ENCODE measurements around the gene ODAD3.

The ODAD3 gene

DNA sequence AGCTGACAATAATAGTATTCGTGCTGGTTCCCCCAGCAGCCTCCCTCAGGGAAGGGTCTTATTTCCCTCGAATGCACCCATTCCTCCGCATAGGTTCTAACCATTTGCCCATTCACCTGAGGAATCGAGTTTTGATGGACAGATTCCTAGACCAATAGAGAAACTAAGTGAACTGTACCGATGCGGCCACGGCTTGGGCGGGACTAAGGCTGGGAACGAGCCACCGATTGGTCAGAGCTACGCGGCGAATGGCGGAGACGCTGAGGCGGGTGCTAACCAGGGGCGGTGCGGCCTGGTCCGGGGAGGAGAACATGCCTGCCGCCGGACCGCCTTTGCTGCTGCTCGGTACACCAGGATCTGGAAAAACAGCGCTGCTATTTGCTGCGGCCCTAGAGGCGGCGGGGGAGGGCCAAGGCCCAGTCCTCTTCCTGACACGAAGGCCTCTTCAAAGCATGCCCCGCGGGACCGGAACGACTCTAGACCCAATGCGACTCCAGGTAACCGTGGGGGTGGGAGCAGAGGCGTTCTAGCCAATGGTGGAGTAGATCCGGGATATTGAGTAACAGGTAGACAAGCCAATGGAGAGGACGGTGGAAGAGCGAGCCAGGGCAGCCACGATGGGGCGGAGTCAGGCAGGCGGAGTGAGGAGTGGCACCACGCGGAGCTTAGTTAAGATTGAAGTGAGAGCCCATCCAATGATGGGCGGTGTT, 60.3 kb downstream of the ODAD3 start, which contains the start of gene SWSAP1:
TSS of gene SWSAP1 (plus strand) at position 234 of the 710 bp plus-strand sequence. CDS start at position 249, 15 bp downstream.
- TF ChIP-seq, protein P1, sequence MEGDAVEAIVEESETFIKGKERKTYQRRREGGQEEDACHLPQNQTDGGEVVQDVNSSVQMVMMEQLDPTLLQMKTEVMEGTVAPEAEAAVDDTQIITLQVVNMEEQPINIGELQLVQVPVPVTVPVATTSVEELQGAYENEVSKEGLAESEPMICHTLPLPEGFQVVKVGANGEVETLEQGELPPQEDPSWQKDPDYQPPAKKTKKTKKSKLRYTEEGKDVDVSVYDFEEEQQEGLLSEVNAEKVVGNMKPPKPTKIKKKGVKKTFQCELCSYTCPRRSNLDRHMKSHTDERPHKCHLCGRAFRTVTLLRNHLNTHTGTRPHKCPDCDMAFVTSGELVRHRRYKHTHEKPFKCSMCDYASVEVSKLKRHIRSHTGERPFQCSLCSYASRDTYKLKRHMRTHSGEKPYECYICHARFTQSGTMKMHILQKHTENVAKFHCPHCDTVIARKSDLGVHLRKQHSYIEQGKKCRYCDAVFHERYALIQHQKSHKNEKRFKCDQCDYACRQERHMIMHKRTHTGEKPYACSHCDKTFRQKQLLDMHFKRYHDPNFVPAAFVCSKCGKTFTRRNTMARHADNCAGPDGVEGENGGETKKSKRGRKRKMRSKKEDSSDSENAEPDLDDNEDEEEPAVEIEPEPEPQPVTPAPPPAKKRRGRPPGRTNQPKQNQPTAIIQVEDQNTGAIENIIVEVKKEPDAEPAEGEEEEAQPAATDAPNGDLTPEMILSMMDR (IDR thresholded peaks at IDR 0.05; ENCODE audit: extremely low read depth, insufficient read depth, missing control alignments), result no peak
- in situ Hi-C loops (cut with MboI; ENCODE audit: low pct_unique_long_range_greater_than_20kb, low sequenced_read_pairs, unreplicated experiment), result no loop called here
- peak; percentile 97 for DNase-seq (ENCODE audit: low spot score)

DNA sequence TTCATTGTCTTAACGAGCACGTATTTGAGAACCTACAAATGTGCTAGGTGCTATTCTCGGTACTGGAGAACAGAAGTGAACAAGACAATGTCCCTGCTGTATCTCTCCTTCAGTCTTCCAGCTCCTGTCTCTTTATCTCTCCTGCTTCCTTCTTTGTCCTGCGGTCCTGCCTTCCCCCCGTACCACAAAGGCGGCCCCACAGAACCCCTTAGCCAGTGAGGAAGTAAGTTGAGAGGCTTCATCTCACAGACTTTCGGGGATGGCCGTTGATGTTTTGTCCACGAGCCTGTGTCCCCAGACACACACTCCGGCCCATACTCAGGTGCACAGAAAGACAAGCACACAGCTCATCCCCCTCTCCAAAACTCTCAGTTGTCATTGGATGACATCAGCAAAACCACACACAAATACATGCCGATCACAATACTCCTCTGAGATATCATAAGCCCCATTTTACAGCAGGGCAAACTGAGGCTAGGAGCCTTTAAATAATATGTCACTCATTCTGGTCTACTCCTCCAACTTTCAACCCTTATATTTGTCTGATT, 61.0 kb downstream of the ODAD3 start:
- no peak for DNase-seq (ENCODE audit: low spot score)
- TF ChIP-seq, protein P1 (IDR thresholded peaks at IDR 0.05; ENCODE audit: extremely low read depth, insufficient read depth, missing control alignments), result no peak
- in situ Hi-C loops (cut with MboI; ENCODE audit: low pct_unique_long_range_greater_than_20kb, low sequenced_read_pairs, unreplicated experiment), result no loop called here

DNA sequence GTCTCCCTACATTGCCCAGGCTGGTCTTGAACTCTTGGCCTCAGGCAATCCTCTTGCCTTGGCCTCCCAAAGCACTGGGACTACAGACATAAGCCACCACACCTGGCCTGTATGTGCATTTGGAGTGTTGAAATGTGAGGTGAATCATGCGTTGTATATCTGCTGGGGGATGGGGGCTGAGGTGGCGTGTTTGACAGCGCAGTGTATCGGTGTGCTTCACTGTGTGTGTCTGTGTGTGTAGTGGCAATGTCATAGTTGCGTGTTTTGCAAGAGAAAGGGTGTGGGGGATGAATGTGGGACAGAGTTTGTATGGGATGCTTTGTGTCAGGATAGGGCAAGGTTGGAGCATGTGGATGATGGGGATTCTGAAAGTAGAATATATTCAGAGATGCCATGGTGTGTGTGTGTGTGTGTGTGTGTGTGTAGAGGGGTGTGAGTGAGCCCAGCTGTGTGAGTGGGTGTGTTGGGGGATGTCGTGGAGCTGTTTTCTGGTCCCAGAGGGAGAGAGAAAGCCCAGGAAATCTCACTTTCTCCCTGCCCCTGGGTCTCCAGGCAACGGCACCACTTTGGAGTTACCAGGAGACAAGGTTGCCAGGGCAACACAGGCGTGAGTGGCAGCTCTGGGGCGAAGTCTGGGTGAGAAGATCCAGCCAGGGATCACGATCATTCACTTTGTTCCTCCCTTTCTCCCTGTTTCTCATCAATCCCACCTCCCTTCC, 61.6 kb downstream of the ODAD3 start:
- DNase-seq (ENCODE audit: low spot score), result no peak
- in situ Hi-C loops (cut with MboI; ENCODE audit: low pct_unique_long_range_greater_than_20kb, low sequenced_read_pairs, unreplicated experiment), result no loop called here
- TF ChIP-seq, protein P1 (IDR thresholded peaks at IDR 0.05; ENCODE audit: extremely low read depth, insufficient read depth, missing control alignments), result no peak

DNA sequence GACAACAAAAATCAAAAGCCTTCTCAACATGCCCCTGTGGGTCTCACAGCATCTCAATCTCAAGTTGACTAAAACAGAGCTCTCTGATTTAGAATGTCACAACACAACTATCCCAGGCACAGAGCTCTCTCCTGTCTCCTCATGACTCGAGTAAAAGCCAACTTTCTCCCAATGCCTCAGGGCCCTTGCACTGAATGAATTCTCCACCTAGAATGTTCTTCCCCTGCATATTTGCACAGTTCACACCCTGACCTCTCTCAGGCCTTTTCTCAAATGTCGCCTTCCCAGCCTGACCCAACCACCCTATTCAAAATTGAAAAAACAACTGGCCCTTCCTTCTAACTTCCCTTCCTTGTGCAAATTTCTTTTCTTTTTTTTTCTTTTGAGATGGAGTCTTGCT, 64.2 kb downstream of the ODAD3 start:
- DNase-seq (ENCODE audit: low spot score), result no peak
- TF ChIP-seq, protein P1 (IDR thresholded peaks at IDR 0.05; ENCODE audit: extremely low read depth, insufficient read depth, missing control alignments), result no peak
- in situ Hi-C loops (cut with MboI; ENCODE audit: low pct_unique_long_range_greater_than_20kb, low sequenced_read_pairs, unreplicated experiment), result no loop called here
